GM21515 (cell line): Measurements from ENCODE around the gene MYL5.
A peak's percentile ranks its signal among the peaks of the same experiment; 100 is the strongest.
"Not testable (repeated sequence)": the region's sequence is repeated elsewhere in the genome, so short reads cannot be mapped to it uniquely, and the experiment has no call there.

Source experiments
- ATAC-seq: cut with Tn5 transposase; IDR thresholded peaks from one replicate; pipeline ENCODE4 v1.9.1; 2021; ENCODE audit not compliant: unreplicated experiment

MYL5 gene

GRCh38 chr4:674172-675035 is at the start of gene MYL5, which contains the start of gene ATP5ME:
Gene MYL5, plus strand, starts transcription at chr4:674542. Its CDS starts 3,485 bp downstream, at chr4:678027.
Gene ATP5ME, minus strand, starts transcription at chr4:674276. Its CDS starts 29 bp downstream, at chr4:674247.
- peak; percentile 72 for ATAC-seq

- no peak for ATAC-seq
Observed at GRCh38 chr4:624705-625590, 49.4 kb upstream of the MYL5 start, which contains the start of gene PDE6B. Gene PDE6B, plus strand, starts transcription at chr4:625573. Its CDS starts 54 bp downstream, at chr4:625627.

- ATAC-seq, result no peak
Observed at GRCh38 chr4:625631-626161, 48.6 kb upstream of the MYL5 start.

- no peak for ATAC-seq
Observed at GRCh38 chr4:626201-627091, 47.9 kb upstream of the MYL5 start.

GRCh38 chr4:627347-628125 is 46.8 kb upstream of the MYL5 start:
- ATAC-seq, result no peak

GRCh38 chr4:628311-628741 is 46.0 kb upstream of the MYL5 start:
- ATAC-seq, result no peak

GRCh38 chr4:628821-629635 is 45.3 kb upstream of the MYL5 start:
- no peak for ATAC-seq

- no peak for ATAC-seq
Observed at GRCh38 chr4:629636-629914, 44.8 kb upstream of the MYL5 start.

- ATAC-seq, result no peak
Observed at GRCh38 chr4:629915-630641, 44.3 kb upstream of the MYL5 start.

GRCh38 chr4:630656-631055 is 43.7 kb upstream of the MYL5 start:
- ATAC-seq, result no peak

- no peak for ATAC-seq
Observed at GRCh38 chr4:632196-632790, 42.0 kb upstream of the MYL5 start.

- no peak for ATAC-seq
Observed at GRCh38 chr4:632926-633325, 41.4 kb upstream of the MYL5 start.

- ATAC-seq, result no peak
Observed at GRCh38 chr4:633406-633805, 40.9 kb upstream of the MYL5 start.

- ATAC-seq, result no peak
Observed at GRCh38 chr4:633976-634598, 40.3 kb upstream of the MYL5 start.

- no peak for ATAC-seq
Observed at GRCh38 chr4:634599-634985, 39.8 kb upstream of the MYL5 start.

GRCh38 chr4:635066-635835 is 39.1 kb upstream of the MYL5 start:
- ATAC-seq, result not testable (repeated sequence)
